ENCODE data around the gene TMEM178A. TPM values are rescaled to one million over a fixed set of nuclear protein-coding genes. Genes with fewer than 3 reads are reported as not detected.

The TMEM178A gene
- total RNA-seq, 1 donor from 2014 or later, result not detected

DNA sequence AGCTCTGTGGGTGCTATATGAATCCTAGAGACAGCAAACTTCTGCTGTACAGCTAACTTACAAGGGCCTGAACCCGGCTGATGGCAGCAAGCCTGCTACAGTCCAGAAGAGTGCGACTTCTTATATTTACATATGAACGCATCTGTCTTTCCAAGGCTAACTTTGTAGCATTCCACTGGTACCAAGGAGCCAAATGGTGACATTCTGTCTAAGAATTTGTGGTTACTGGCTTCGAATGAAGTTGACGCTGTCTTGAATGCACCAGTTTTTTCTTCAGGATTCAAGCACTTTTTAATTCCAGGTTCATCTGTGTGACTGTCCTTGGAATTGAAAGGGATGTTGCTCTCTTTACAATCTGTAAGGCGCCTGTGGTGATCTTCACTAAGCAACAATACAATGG, 70.9 kb downstream of the TMEM178A start:
- intact Hi-C loops (cut with micrococcal nuclease), result no loop called here

DNA sequence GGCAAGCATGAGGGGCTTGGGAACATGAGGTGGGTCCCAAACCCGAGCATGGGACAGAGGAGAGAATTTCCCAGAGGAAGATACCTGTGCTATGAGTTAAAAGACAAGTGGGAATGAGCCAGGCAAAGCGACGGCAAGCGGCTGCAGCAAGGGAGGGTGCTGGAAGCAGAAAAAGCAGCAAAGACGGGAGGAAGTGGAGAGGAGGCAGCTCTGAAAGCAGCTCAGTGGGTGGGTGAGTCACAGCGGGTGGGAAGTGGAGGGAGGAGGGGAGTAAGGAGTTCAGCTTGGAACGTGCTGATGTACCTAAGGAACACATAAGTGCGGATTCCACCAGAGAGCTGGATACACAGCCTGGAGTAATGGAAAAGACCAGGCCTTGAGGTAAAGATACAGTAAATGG, 71.9 kb downstream of the TMEM178A start:
- intact Hi-C loops (cut with micrococcal nuclease), result no loop called here

DNA sequence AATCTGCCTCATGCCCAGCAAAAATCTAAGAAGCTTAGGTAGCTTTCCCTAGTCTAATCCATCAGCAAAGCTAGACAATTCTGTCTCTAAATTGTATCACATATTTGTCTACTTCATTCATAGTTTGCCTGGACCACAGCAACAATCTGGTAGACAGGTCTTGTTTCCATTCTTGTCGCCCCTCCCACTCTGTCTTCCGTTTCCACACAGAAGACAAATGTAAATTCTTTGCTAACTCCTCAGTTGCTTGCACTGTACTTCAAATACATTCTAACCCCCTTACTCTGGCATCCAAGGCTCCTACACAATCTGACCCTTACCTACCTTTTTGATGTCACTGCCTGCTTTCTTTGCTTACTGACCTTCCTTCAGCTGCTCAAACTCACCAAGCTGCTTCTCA, 73.2 kb downstream of the TMEM178A start:
- intact Hi-C loops (cut with micrococcal nuclease), result no loop called here

DNA sequence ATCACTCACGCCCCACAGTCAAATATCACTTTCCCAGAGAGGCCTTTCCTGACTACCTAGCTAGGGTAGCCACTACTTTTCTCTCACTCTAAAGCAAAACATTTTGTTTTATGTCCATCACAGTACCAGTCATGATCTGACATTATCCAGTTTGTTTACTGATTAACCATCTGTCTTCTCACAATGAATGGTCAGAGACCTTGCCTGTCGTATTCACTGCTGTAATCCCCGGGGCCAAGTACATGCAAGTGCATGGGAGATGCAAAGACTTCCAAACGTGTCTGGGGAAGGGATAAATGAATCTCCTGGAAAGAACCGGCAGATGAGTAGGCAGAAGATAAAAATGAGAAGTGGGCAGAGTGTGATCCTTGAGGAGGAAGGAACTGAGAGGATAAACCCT, 73.7 kb downstream of the TMEM178A start:
- intact Hi-C loops (cut with micrococcal nuclease), result no loop called here

DNA sequence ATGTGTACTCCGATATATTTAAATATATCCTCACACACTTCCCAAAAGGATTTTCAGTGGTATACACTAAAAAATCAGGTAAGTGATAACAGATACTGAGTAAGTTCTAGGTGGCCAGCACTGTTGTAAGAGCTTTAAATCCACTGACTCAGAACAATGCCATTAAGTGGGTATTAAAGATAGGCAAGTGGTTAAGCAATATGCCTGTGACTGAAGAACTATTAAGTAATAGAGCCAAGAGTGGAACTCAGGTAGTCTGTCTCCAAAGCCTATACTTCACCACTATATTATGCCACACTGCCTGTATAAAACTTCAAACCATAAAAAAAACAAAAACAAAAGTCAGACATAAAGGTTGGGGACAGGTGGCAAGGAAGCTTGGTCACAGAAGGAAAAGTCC, 76.2 kb downstream of the TMEM178A start:
- intact Hi-C loops (cut with micrococcal nuclease), result no loop called here

DNA sequence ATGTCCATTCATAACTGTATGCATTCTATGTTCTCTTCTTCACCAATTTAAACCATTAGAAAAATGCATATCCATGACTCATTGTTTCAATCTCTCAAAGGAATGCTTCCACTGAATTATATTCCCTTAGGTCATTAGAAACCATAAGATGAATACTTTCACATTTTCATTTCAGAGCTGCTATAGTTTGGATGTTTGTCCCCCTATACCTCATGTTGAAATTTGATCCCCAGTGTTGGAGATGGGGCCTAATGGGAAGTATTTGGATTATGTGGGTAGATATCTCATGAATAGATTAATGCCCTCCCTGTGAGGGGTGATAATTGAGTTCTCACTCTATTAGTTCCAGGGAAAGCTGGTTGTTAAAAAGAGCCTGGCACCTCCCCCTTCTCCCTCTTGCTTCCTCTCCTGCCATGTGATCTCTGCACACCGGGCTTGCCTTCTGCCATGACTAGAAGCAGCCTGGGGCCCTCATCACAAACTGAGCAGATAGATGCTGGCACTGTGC, 77.6 kb downstream of the TMEM178A start:
- intact Hi-C loops (cut with micrococcal nuclease), result no loop called here

DNA sequence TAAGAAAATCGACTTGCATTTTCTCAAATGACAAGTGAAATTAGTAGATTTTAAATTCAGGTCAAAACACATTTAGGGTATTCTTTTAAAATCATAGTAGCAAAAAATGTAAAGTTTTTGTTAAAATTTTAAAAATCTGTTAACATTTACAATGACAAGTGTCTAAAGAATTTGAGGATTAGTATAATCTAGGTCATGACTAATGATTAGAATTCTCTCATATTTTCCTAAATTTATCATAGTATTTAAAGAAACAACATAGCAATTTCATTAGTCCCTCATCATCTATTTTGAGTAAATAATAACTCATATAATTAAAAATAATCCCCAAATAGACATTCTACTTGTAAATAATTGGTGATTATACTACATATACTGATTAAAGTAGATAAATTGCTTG, 89.7 kb downstream of the TMEM178A start:
- intact Hi-C loops (cut with micrococcal nuclease), result no loop called here

DNA sequence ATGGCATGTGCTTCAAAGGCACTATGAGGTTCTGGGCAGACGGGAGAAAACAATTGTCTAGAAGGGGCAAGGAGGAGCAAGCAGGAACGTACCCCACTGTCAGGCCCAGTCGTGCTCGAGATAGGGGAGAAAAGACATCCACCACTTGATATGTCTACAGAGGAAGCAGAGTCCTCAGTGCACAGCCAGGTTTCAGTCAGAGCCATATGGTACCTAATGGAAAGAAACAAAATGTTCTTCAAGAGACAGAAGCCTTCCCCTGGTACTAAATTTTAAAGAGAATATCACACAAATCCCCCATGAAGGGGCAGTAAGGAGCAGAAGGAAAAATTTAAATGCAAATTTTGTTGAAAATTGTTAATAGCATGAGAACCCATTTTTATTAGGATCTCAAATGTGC, 91.4 kb downstream of the TMEM178A start:
- intact Hi-C loops (cut with micrococcal nuclease), result no loop called here

DNA sequence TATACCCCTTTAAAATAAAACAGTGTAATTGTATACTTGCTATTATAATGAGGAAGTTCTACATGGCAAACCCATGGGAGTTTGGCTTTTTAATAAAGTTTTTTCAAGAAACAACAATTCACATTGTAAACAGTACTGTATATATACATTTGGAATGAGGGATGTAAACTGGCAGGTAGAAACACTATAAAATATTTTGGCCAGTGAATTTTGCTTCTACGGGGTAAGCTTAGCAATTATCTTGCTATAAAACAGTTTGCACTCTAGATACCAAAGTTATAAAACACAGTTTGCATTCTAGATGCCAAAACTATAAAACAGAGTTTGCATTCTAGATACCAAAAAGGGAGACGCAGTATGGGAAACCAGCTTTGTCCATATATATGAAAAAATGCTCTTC, 96.7 kb downstream of the TMEM178A start:
- intact Hi-C loops (cut with micrococcal nuclease), result no loop called here

Other genes with a start within 250 kb of the TMEM178A start
- 7.2 and 11.8 TPM in 2 replicates for gene MAP4K3, start 228.6 kb upstream of the TMEM178A start, total RNA-seq
- gene THUMPD2, start 113.3 kb downstream of the TMEM178A start, total RNA-seq, result 13.3 and 15.9 TPM in 2 replicates

Measured in T-helper 1 cell treated with Interleukin-12 subunit alpha and Interleukin-12 subunit beta and Interleukin-4 antibody, amounts not matched to agents 30 ng/mL and 1 ng/mL, for 36 hours (primary cell).